PFSK-1 (cell line): ENCODE data around the gene OSM.

Source experiments
- SIN3A ChIP-seq: IDR thresholded peaks from 2 replicates; pipeline ENCODE4 v1.6.1; 2012; ENCODE audit warnings: mild to moderate bottlenecking, low read length, moderate library complexity, borderline replicate concordance; ENCODE audit not compliant: insufficient read depth
- TAF1 ChIP-seq: IDR thresholded peaks from 2 replicates; pipeline ENCODE4 v1.6.1; 2012; ENCODE audit warnings: low read length, control low read depth, borderline replicate concordance; ENCODE audit not compliant: insufficient read depth

DNA sequence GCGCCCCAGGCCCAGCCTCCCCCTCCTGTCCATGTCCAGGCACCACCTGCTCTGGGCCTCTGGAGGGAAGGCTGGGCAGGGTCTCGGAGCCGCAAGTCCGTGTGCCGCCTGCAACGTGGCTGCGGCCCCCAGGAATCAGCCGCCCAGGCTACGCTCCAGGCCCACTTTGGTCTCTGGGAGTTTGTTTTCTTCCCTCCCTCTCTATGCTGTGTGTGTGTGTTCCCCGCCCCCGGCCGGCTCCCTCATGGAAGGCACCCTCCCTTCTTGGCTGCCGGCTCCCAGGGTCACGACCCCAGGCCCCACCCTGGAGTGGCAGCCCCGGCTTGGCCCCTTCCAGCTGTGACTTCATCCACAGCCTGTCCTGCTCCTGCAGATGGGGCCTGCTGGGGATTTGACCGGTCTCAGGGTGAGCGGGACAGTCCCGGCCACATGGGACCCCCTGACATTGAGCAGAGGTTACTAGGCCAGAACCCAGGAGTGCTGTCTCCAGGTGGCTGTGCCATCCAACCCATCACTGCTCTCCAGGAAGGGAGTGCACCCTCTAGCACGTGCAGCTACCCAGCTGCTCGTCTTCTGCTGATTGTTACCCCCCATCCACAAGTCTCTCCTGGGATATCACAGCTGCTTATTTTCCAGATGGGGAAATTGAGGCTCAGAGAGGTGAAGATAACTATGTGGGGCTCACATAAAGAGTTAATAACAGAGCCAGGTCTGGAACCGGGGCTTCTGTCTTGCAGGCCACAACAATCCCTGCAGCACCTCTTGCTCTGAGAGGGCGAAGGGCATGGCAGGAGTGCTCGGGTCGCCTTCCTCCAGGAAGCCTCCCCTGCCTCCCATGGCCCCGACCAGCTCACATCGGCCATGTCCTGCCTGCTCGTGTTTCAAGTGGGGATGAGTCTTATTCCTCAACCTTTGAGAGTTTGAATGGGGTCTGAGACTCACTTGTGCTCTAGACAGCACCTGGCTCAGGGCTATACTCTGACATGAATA, 17.3 kb downstream of the OSM start:
- TF ChIP-seq TAF1 (no peak), SIN3A (no peak)
